CD4-positive, alpha-beta T cell treated with Interleukin-15 for 1 hour (primary cell): ENCODE data around the gene OBSL1.

Experiments used
- DNase-seq: peaks from one replicate; pipeline ENCODE4 v3.0.0-alpha.2; 2020

Gene OBSL1

DNA sequence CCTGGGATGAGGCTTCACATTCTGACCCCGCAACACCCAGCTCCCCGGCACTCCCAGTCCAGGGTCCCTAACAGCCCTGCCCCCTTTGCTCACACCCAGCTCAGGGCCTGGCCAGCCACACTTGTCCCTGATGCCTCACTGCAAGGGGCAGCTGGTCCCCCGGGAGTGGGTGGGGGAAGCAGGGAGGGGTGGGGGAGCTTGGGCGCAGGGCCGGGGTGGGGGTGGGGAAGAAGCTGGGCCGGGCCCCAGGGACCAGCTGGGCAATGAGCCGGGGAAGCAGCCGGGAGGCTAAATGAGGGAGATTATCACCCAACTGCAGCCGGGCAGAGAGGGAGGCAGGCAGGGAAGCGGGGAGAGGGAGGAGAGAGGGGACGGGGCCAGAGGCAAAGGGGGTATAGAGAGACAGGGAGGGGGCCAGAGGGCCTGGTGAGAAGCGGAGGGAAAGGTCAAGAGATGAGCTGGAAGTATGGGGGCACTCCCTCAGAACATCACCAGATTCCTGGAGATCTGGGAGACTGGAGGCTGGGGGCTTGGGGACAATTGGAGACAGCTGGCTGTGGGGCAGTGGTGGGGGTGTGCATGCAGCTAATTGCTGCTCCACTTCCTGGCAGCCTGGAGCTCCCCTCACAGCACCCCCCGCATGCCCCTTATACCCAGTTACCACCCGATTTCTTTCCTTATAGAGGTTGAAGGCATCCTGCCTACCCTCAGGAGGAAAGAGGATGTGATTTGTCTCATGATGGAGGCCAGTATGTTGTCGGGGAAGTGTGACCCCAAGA lies 59.6 kb downstream of the OBSL1 start:
- DNase-seq = no peak

GRCh38 chr2:219510512-219511135 lies 60.7 kb downstream of the OBSL1 start:
- DNase-seq = no peak

- peak; percentile 41 for DNase-seq
These were observed 61.4 kb downstream of the OBSL1 start for GRCh38 chr2:219509780-219510511.

GRCh38 chr2:219508971-219509779 lies 62.2 kb downstream of the OBSL1 start:
- DNase-seq = no peak

GRCh38 chr2:219508444-219508734 lies 63.0 kb downstream of the OBSL1 start:
- DNase-seq = no peak

- no peak for DNase-seq
These were observed 63.5 kb downstream of the OBSL1 start for GRCh38 chr2:219507581-219508443.

DNA sequence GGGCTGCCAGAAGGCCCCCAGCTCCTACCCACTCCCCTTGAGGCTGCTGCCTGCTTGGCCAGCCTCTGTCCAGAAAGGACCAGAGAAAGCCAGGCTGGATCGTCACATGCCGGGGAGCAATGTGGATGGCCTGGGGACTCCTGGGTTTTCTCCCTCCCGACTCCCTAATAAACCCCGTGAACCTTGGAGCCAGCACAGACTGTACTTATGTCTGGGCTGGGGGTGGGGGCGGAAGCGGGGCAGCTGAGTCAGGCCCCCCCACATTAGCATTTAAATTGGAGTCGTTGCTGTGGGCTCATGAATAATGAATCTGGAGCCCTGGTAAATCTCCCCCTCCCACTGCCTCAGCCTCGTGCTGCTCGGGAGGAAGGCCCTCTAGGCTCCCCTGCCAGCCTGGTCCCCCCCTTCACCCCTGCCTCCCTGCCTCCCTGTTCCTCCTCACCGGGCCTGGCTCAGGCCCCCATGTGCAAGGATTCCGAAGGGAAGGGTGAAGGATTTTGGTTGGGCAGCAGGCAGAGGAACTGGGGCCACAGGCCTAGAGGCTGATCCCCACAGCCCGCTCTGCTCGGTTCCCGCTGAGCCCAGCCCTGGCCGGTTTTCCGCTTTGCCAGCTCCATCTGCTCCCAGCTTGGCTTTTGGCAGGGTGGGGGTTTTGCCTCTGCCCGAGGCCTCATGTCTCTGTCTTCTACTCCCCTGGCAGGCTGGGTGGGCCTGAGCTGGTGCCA lies 64.4 kb downstream of the OBSL1 start:
- no peak for DNase-seq

DNA sequence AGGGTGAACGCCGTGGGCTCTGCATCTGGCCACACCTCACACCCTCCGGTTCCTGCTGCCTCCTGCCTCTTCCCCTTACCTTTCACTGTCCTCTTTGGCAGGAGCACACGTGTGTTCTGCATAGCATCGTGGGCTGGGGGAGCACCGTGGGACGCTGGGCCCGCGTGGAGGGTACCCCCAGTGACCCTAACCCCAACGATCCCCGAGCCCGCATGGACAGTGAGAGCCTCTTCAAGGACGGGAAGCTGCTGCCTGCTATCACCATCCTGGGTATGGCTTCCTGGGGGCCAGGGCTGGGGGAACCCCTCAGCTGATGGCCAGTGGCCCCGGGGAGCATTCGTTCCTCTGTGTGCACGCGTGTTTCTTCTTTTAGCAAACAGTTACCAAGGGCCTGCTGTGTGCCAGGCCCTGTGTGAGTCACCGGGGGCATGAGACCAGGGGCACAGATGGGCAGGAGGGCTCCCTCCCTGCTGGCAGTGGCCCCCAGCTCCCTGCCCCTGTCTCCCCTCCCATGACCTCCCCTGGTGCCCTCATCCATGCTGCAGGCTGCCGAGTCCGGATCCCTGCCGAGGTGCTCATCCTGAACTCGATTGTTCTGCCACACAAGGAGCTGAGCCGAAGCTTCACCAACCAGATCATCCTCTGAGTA lies 65.1 kb downstream of the OBSL1 start:
- DNase-seq = no peak

GRCh38 chr2:219505585-219505984 lies 65.8 kb downstream of the OBSL1 start:
- DNase-seq = no peak

DNA sequence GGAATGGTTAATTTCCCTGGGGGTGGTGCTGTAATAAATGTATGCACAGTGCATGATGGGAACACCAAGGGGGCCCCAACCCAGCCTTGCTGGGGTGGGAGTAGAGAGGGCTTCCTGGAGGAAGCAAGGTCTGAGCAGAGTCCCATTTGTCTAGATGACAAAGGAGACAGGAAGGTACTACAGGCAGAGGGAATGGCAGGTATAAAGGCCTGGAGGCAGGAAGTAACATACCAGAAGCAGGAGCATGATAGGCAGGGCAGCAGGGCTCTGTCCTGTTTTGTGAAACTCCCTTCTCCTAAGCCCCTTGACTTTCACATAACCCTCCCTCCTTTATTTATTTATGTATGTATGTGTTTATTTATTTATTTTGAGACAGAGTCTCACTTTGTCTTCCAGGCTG lies 68.7 kb downstream of the OBSL1 start:
- no peak for DNase-seq

- DNase-seq = no peak
These were observed 69.5 kb downstream of the OBSL1 start for GRCh38 chr2:219501849-219502248.
